ENCODE measurements around the gene C1QTNF8. TPM values are rescaled to one million over a fixed set of nuclear protein-coding genes. Genes with fewer than 3 reads are reported as not detected.

The C1QTNF8 gene
- total and polyA plus RNA-seq, 4 donors, result 0.08 to 0.74 TPM; not detected in 2

GRCh38 chr16:1119766-1120576 is 23.9 kb upstream of the C1QTNF8 start:
- DNase-seq (no peak), ATAC-seq (ENCODE audit: insufficient read depth, low FRiP score) (no peak)
- Histone ChIP-seq H3K9me3 (ENCODE audit: control insufficient read depth in 4 of 4, insufficient read depth in 3 of 4, low read length in 3 of 4) (no peaks in the 10 kb centered on the region), H3K36me3 (ENCODE audit: control insufficient read depth in 4 of 4, insufficient read depth in 4 of 4, low read length in 4 of 4) (no peaks in the 10 kb centered on the region), H3K4me1 (ENCODE audit: control insufficient read depth in 5 of 5, insufficient read depth in 5 of 5, low read length in 5 of 5) (no peaks in the 10 kb centered on the region), H3K27me3 (ENCODE audit: control insufficient read depth in 3 of 3, insufficient read depth in 3 of 3, low read length in 2 of 3) (peaks cover 0 to 33% (median 3%) of the 10 kb centered on the region in 3 donors), H3K9ac (ENCODE audit: insufficient read depth in 1 of 2, low read length in 2 of 2) (no peak overlapping the region), H3K4me3 (no peak overlapping the region), H3K27ac (ENCODE audit: low read depth in 1 of 2, low read length in 1 of 2) (no peak overlapping the region)
- WGBS, 2 donors, result 64 to 68% methylated on average over 35 of the region's 35 CpGs
- no peak for TF ChIP-seq CTCF (IDR thresholded peaks at IDR 0.05; ENCODE audit: control extremely low read depth, extremely low read depth)

- no peak for TF ChIP-seq CTCF (IDR thresholded peaks at IDR 0.05; ENCODE audit: control extremely low read depth, extremely low read depth)
- H3K27ac ChIP-seq (ENCODE audit: low read depth in 1 of 2, low read length in 1 of 2), result no peak overlapping the region
- peaks cover 0 to 26% (median 3%) of the 10 kb centered on the region in 3 donors for H3K27me3 ChIP-seq (ENCODE audit: control insufficient read depth in 3 of 3, insufficient read depth in 3 of 3, low read length in 2 of 3)
- no peak for ATAC-seq (ENCODE audit: insufficient read depth, low FRiP score)
- H3K9ac ChIP-seq (ENCODE audit: insufficient read depth in 1 of 2, low read length in 2 of 2), result no peak overlapping the region
- H3K36me3 ChIP-seq (ENCODE audit: control insufficient read depth in 4 of 4, insufficient read depth in 4 of 4, low read length in 4 of 4), result no peaks in the 10 kb centered on the region
- H3K4me3 ChIP-seq, result no peak overlapping the region
- no peaks in the 10 kb centered on the region for H3K9me3 ChIP-seq (ENCODE audit: control insufficient read depth in 4 of 4, insufficient read depth in 3 of 4, low read length in 3 of 4)
- no peaks in the 10 kb centered on the region for H3K4me1 ChIP-seq (ENCODE audit: control insufficient read depth in 5 of 5, insufficient read depth in 5 of 5, low read length in 5 of 5)
- DNase-seq, result no peak
- WGBS, 2 donors, result 56 to 66% methylated on average over 17 to 19 of the region's 19 CpGs
Observed at GRCh38 chr16:1119129-1119528, 23.1 kb upstream of the C1QTNF8 start.

GRCh38 chr16:1117926-1118325 is 21.9 kb upstream of the C1QTNF8 start:
- Histone ChIP-seq H3K27ac (ENCODE audit: low read depth in 1 of 2, low read length in 1 of 2) (no peak overlapping the region), H3K9me3 (ENCODE audit: control insufficient read depth in 4 of 4, insufficient read depth in 3 of 4, low read length in 3 of 4) (no peaks in the 10 kb centered on the region), H3K36me3 (ENCODE audit: control insufficient read depth in 4 of 4, insufficient read depth in 4 of 4, low read length in 4 of 4) (no peaks in the 10 kb centered on the region), H3K4me1 (ENCODE audit: control insufficient read depth in 5 of 5, insufficient read depth in 5 of 5, low read length in 5 of 5) (no peaks in the 10 kb centered on the region), H3K27me3 (ENCODE audit: control insufficient read depth in 3 of 3, insufficient read depth in 3 of 3, low read length in 2 of 3) (peaks cover 0 to 20% (median 3%) of the 10 kb centered on the region in 3 donors), H3K9ac (ENCODE audit: insufficient read depth in 1 of 2, low read length in 2 of 2) (no peak overlapping the region), H3K4me3 (no peak overlapping the region)
- DNase-seq, result no peak
- TF ChIP-seq CTCF (IDR thresholded peaks at IDR 0.05; ENCODE audit: control extremely low read depth, extremely low read depth), result no peak
- WGBS, 2 donors, result 75 to 87% methylated on average over 19 of the region's 19 CpGs
- no peak for ATAC-seq (ENCODE audit: insufficient read depth, low FRiP score)
